Cerebellar cortex (tissue), 1 donor: ENCODE data around the gene NADK.

ENCODE experiments used
- DNase-seq: peaks from one replicate; pipeline ENCODE4 v3.0.0-alpha.2; 2015; ENCODE audit warnings: low spot score

The NADK gene

GRCh38 chr1:1777950-1778662 lies at the start of gene NADK:
TSS of gene NADK (minus strand) at chr1:1778470. CDS start at chr1:1765406, 13,064 bp downstream.
- DNase-seq = no peak

DNA sequence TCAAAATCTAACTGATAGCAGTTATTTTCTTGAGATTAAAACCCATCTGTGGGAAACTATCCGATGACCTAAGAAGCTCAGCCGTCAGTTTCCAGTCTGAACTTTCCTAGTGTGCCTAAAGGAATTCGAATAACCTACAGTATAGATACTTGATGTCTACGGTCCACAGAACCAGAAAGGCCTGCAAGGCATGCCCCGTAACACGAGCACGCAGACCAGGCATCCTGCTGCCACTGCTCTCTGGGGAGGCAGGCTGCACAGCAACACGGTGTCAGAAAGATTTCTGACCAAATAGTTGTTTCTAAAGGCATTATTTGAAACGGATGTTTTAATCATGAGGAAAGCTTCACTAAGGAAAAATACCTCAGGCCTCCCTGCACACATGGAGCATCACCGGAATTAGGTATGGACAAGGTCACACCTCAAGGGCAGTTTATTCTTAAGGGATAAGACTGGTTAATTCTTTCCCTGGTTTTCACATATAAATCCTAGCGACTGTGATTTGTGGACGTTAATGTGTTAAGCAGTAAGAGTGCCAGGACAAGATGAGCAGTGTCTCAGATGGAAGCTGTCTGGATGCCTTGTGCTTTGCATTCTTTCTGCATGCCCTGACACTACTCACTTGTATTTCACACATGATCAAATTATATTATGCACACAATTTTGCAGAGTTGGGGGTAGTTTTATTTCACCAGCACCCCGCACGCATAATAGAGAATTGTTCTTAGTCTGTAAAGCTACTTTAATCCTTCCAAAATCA lies 49.0 kb upstream of the NADK start:
- no peak for DNase-seq

GRCh38 chr1:1826356-1827088 lies 48.3 kb upstream of the NADK start:
- no peak for DNase-seq

GRCh38 chr1:1825217-1825616 lies 46.9 kb upstream of the NADK start:
- DNase-seq = no peak

- no peak for DNase-seq
Measured at GRCh38 chr1:1819762-1820161, 41.5 kb upstream of the NADK start.

DNA sequence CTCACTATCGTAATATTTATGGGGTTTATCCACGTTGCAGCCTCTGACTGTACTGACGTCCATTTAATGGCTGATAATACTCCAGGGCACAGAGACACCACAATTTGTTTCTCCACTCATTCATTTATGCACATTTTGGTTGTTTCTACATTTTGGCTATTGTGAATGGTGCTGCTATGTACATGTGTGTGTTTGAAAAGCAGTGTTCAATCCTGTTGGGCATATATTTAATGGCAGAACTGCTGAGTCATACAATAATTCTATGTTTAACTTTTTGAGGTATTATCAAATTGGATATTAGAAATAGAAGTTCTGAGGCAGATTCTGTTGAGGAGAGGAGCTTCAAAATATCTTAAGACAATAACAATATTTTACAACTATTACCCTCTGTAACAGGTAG lies 39.0 kb upstream of the NADK start:
- DNase-seq = no peak

- DNase-seq = no peak
Measured at GRCh38 chr1:1815606-1816281, 37.5 kb upstream of the NADK start.

DNA sequence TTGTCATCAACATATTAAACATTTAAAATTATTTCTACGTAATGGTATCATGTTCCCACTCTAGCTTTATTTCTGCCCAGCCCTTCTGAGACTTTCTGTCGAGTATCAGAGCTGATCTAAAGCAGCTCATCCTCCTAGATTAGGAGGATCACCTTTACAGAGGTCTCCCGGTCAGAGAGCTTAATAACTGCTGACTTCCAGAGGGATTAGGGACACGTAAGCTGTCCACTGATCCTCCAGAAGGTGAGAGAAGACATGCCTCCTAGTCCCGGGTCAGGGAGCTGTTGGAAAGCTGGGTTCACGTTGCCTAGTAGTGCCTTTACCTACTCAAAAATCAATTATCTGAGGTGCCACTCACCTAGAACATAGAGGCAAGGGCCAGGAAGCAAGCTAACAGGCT lies 31.2 kb upstream of the NADK start:
- no peak for DNase-seq

DNA sequence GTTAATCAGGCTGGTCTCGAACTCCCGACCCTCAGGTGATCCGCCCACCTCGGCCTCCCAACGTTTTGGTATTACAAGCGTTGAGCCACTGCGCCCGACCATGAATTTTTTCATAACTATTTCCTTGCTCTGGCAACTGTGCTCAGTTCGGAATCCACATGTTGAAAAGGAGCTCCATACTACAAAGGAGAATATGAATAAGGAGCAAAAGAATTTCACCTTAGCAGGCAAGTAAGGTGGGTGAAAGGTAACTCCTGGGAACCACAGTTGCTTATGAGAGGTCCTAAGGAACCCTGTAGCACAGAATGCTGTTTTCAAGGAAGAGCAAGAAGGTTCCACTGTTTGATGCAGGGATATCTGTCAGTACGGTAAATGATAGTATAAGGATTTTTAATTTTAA lies 29.9 kb upstream of the NADK start:
- no peak for DNase-seq

DNA sequence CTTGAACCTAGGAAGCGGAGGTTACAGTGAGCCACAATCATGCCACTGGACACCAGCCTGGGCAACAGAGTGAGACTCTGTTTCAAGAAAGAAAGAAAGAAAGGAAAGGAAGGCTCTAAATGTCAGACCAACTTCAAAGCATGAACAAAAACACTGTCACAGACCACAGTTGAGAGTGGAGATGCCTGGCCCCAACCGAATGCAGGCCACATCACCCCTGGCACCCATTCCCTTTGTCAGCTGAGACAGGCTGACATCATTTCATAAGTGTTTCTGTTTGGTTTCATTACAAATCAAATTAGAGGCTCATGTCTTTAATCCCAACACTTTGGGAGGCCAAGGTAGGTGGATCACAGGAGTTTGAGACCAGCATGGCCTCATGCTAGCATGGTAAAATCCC lies 28.6 kb upstream of the NADK start:
- DNase-seq = no peak

DNA sequence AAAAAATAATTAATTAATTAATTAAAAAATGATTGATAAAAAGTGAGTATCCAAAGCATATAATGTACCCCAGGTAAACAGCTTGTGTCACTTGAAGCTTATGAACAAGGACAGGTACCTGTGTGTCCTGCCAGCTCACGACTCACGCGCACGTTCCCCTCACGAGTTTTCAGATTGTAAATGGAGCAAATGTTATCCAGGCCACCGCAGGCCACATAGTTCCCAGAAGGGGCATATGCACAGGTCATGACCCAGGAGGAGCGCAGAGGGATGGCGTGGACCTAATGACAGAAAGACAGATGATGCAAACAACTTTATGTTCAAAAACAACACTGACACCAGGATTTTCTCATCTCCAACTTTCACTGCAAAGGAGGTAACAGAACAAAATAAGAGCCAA lies 26.0 kb upstream of the NADK start:
- DNase-seq = no peak

DNA sequence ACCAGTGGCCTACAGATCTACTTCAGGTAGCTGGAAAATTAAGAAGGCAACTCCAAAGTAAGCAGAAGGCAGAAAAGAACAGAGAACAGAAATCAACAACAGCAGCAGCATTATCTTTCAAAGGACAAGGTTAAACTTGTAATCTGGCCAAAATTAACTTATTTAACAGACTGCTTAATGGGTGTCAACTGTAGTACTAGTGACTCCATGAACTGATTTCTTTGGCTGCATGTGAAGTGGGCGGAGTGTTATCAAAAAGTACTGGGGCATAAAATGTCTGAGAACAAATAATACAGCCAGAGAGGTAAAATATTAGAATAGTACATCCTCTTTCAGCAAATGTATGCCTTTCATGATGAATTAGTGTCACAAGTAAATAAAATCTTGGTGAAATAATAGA lies 24.6 kb upstream of the NADK start:
- no peak for DNase-seq

- DNase-seq = no peak
Measured at GRCh38 chr1:1799716-1800115, 21.4 kb upstream of the NADK start.

DNA sequence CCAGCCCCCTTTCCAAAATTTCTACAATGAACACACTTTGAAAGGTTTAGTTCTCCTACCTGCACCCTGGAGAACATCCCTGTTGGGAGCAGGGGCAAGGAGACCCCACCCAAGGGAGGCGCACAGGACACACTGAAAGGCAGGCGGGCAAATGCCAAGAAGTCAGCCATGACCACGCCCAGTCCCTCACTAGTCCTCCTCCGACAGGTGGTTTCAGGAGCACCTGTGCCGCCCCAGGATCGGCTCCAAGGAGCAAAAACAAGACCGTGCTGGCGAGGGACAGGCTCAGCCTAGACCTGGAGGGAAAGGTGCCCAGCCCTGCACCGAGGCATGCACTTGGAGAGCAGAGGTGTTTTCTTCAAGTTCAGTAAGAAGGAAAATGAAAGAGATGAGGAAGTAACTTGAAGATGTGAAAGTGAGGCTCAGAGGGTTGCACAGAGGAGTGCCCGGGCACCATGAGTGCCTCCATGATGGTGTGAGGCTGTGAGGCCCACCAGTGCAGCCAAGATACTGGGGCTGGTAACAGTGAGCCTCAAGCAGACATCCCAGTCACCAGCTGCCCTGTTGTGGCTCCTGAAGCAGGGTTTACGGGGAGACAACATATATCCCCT lies 19.6 kb upstream of the NADK start:
- no peak for DNase-seq

DNA sequence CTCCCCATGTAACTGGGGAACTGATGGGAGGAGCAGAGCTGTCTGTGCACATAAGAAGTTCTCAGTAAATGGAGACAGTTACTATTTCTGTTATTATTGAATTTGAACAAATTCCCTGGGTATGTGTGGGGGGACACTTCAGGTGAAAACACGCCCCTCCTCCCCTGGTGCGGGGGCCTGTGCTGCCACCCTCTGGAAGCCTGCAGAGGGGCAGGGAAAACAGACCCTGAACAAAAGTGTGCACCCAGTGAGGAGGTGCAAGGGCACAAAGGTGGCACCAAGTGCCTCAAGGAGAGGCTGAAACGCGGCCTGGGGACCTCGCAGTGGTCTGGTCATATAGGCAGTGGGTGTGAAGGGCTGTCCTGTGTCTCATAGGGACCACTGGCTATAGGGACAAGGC lies 18.2 kb upstream of the NADK start:
- DNase-seq = no peak

GRCh38 chr1:1794999-1795398 lies 16.7 kb upstream of the NADK start:
- DNase-seq = no peak

DNA sequence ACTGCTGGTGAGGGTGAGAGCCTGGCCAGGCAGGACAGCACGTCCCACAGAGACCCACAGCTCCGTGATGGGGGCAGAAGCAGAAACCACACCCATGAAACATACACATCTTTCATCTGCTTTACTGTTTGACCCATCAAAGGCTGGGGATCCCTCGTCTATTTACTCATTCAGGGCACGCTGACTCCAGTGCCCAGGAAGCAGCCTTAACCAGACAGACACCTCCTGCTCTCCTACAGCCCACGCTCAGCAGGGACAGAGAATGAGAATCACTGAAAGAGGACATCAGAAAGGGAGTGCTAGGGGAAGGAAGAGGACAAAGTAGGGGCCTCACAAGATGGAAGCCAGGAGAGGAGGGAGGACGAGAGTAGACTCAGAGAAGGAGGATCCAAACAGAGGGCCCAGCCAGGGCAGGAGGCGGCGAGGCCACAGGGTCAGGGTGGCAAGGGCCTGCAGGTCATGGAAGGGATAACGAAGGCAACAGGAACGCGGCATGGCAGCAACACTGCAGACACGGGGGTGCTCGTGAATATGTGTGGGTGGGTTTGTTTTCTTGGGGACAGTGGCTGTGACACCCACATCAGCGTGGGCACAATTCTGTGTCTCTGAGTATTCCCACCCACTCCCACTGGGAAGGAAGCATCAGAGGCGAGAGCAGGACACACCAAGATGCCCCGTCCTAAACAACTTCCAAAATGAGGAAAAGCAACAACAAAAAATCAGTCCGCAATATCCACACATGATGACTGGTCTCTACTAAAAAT lies 15.4 kb upstream of the NADK start:
- DNase-seq = no peak

DNA sequence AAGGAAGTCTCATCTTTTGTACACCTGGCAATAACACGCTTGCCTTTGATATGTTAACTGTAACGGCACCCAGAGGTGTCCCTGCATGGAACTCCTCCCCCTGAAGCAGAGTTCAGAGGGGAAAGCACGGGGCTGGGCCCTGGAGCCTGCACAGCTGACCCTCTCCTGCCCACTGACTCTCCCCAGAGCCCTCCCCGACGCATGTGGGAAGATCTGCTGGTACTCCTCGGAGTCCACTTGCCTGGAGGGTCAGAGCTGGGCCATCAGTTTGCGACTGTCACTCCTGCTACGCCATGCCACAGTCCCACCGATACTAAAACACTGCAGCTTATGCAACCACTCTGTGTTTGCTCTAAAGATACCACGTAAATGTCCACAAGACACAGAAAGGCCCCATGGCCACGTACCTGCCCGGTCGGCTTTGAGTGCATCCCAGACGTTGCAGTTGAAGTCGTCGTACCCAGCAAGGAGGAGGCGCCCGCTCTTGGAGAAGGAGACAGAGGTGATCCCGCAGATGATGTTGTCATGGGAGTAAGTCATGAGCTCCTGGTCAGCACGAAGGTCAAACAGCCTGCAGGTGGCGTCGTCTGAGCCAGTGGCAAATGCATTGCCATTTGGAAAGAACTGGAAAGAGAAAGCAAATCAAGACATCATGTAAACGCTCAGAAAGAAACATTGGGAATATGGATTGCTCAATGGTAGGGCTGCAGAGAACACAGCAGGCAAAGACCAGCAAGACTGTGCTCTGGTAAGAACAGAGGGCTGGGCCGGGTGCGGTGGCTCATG lies 10.6 kb upstream of the NADK start:
- DNase-seq = no peak

DNA sequence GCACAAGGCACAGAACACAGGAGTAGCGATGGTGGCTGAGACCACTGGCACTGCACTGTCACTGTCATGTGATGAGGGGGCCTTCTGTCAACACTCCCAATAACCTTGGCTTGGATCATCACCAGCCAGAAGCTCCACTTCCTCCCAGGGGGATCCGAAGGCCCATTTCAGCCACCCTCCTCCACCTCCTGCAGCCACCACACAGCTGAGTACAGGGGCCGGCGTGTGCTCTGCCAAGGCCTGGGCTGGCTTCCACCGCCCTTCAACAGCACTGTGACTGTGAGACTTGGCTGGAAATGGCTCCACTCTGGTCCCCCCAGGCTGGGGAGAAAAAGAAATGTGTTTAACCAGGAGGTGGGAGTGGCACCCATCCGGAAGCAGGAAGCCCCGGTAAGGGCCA lies 9.9 kb upstream of the NADK start:
- DNase-seq = no peak

- no peak for DNase-seq
Measured at GRCh38 chr1:1786836-1787605, 8.8 kb upstream of the NADK start.
